Measurements from ENCODE around the gene PRSS53.
"Not testable (repeated sequence)": the region's sequence is repeated elsewhere in the genome, so short reads cannot be mapped to it uniquely, and the experiment has no call there.

Gene PRSS53

GRCh38 chr16:31088459-31089183, at the start of gene PRSS53:
PRSS53 (minus strand) TSS chr16:31088943; CDS start chr16:31088809, 134 bp downstream.
- no peak for DNase-seq

GRCh38 chr16:31136822-31137499, 48.2 kb upstream of the PRSS53 start:
- DNase-seq: not testable (repeated sequence)

GRCh38 chr16:31136287-31136662, 47.5 kb upstream of the PRSS53 start:
- DNase-seq: no peak

DNA sequence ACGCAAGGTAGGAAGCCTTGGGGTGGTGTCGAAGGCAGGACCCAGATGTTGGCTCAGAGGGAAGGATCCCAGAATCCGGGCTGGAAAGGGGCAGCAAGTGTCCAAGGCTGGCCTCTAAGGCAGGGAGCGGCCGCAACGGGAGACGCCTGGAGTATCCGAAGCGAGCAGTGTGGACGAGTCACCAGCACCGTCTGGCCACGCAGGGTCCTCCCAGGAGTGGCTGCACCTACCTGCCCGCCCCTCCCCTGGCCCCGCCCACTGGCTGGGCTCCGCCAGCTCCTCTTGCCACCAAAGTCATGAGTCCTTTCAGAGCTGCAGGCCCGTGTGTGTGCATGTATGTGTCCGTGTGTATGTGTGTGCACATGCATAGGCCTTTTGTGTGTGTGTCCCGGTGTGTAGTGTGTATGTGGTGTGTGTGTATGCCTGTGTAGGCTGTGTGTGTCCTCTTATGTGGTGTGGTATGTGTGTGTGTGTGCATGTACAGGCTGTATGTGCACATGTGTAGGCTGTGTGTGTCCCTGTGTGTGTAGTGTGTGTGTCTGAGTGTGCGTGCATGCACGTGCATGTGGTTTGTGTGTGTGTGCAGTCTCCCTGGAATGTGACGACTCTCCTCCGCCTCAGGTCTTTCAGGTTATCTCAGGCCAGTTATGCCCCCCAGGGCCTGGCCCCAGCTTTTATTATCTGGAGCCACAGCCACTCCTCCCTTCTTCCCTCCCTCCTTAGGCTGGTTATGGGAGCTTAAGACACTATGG, 47.0 kb upstream of the PRSS53 start, which contains the start of gene PRSS8:
TSS of gene PRSS8 (minus strand) at position 193 of the 752 bp plus-strand sequence. CDS start 229 bp downstream, outside the sequence.
- no peak for DNase-seq

GRCh38 chr16:31134625-31135534, 46.1 kb upstream of the PRSS53 start:
- DNase-seq: no peak

DNA sequence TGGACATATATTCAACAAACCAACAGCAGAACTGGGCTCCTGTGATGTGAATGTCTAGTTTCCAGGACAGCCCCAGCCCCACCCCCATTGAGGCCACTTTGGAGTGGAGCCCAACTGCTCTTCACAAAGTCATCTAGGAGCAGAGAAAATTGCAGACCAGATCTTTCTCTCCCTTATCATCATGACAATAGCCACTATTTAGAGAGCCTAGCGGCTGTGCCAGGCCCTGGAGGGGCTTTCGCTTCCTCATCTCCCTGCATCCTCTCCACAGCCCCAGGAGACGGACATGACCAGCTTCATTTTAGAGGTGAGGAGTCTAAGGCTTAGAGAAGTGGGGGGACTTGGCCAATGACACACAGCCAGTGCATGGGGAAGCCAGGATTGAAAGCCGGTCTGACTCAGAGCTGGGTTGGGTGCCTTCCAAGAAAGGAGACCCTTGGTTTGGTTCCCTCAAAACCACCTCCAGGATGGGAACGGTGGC, 45.4 kb upstream of the PRSS53 start:
- no peak for DNase-seq

GRCh38 chr16:31133046-31133501, 44.3 kb upstream of the PRSS53 start:
- no peak for DNase-seq

- no peak for DNase-seq
Observed at GRCh38 chr16:31132303-31132979, 43.7 kb upstream of the PRSS53 start.

GRCh38 chr16:31131841-31132271, 43.1 kb upstream of the PRSS53 start:
- no peak for DNase-seq

DNA sequence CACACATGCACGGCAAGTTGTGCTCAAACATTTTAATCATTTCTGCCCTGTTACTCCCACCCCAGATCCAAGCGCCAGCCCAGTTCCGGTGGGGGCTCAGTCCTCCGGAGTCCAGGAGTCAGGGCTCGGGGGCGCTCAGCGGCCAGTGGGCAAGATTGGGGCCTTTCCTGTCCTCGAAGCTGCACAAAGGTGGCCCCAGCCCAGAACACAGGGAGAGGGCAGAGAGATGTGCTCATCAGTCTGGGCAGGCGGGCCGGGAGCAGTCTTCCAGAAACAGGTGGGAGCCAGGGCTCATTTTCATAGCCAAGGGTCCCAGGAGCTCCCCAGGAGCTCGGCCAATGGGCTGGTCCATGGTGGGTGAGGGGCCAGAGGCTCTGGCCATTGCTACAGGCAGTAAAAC, 42.7 kb upstream of the PRSS53 start:
- DNase-seq: no peak

DNA sequence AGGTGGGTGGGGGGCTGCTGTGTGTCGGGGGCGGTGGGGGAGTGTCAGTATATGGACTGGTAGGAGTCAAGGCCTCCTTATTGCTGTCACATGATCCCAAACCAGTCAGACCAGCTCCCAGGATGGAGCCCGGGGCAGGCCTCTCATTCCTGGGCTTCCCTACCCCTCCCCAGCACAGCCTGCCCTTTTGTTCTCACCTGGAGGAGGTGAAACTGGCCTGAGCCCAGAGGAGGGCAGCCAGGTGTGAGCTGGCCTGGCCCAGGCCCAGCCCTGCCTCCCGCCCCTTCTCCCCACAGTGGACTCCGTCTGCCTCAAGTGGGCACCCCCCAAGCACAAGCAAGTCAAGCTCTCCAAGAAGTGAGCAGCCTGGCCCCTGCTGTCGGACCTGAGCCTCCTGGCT, 42.2 kb upstream of the PRSS53 start:
- DNase-seq: no peak

DNA sequence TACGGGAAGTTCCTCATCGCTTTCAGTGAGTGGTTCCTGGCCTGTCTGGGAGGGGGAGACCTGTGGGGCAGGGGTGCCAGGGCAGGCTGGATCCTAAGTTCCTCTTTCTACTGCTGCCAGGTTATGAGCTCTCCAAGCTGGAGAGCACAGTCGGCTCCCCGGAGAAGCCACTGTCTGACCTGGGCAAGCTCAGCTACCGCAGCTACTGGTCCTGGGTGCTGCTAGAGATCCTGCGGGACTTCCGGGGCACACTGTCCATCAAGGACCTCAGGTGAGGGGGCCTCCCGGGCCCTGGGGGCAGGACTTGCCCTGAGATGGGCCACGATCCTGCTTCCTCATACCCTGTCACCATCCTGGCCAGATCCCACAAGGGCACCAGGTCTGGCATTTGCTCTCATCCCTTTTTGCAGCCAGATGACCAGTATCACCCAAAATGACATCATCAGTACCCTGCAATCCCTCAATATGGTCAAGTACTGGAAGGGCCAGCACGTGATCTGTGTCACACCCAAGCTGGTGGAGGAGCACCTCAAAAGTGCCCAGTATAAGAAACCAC, 41.7 kb upstream of the PRSS53 start:
- DNase-seq: no peak

DNA sequence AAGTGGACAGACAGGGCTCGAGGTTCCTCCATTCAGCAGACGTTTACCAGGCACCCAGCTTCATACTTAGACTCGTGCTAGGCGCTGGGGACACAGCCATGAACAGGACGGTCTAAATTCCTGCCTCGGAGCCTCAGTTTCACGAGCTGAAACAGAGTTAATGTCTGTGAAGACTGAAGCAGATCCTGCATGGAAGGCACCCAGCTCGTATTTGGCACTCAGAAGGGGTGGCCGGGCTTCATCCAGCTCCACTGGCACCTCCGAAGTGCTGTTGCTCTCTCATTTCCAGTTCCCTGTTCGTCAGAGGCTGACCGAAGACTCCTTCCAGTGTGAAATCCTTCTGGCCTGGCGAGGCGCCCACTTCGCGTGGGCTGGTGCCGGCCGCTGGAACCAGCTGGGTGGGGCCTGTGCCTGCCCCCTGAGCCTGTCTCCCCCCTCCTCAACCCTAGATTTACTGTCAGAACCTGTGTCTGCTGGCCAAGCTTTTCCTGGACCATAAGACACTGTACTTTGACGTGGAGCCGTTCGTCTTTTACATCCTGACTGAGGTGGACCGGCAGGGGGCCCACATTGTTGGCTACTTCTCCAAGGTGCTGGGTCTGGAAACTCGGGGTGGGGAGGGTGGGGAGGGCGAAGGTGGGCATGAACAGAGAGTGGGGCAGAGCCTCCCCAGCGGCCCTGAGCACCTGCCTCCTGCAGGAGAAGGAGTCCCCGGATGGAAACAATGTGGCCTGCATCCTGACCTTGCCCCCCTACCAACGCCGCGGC, 41.0 kb upstream of the PRSS53 start:
- DNase-seq: no peak

GRCh38 chr16:31128711-31129567, 40.2 kb upstream of the PRSS53 start:
- no peak for DNase-seq

- no peak for DNase-seq
Observed at GRCh38 chr16:31127182-31127581, 38.4 kb upstream of the PRSS53 start.

DNA sequence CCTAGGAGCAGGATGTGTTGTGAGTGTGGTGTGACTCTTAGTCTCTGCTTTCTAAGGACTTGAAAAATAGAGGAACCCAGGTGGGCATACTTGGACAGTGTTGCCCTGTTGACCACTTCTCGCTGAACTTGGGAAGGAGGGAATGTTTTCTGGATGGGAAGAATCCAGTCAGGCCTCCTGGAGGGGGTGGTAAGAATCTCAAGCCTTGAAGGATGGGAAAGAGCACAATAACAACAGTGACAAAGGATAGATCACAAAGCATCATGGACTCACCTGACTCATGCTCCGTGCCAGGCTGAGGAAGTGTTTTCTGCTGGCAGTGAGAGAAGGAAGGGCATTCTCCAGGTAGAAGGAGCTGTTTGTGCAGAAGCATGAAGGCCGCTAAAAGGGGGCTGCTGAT, 37.1 kb upstream of the PRSS53 start:
- no peak for DNase-seq

GRCh38 chr16:31120129-31120528, 31.4 kb upstream of the PRSS53 start:
- DNase-seq: no peak

- DNase-seq: peak; percentile 82
Observed at GRCh38 chr16:31118223-31119155, 29.7 kb upstream of the PRSS53 start.
